ENCODE data around the gene PPP4R2. TPM values are rescaled to one million over a fixed set of nuclear protein-coding genes. Genes with fewer than 3 reads are reported as not detected.

The PPP4R2 gene
- total and polyA plus RNA-seq, 2 experiments from 2014 or later, result 51.0 to 91.4 TPM

Small RNAs within 50 kb of the gene (small RNA-seq; reads per million reads assigned to genes)
- gene RNU2-64P, result 0.12 reads per million
- gene RNU6-557P, result not detected
- not detected for gene RNU7-19P

Other genes with a start within 250 kb of the PPP4R2 start
- 16.2 and 16.8 TPM in 2 replicates for gene SHQ1, start 148.4 kb upstream of the PPP4R2 start, total RNA-seq
- 11.1 and 14.8 TPM in 2 replicates for gene SHQ1, start 148.4 kb upstream of the PPP4R2 start, polyA plus RNA-seq
- gene GXYLT2, start 108.8 kb upstream of the PPP4R2 start, total RNA-seq, result 23.6 and 35.7 TPM in 2 replicates
- 24.9 and 27.4 TPM in 2 replicates for gene GXYLT2, start 108.8 kb upstream of the PPP4R2 start, polyA plus RNA-seq
- 5.5 and 9.3 TPM in 2 replicates for gene EBLN2, start 64.8 kb downstream of the PPP4R2 start, total RNA-seq
- 5.8 and 6.1 TPM in 2 replicates for gene EBLN2, start 64.8 kb downstream of the PPP4R2 start, polyA plus RNA-seq

All from hepatocyte (in vitro differentiated cells).